Lower lobe of right lung (tissue), 2 donors: ENCODE data around the gene GALR2. TPM values are rescaled to one million over a fixed set of nuclear protein-coding genes. Genes with fewer than 3 reads are reported as not detected.
A peak's percentile ranks its signal among the peaks of the same experiment; 100 is the strongest.

Source experiments
- ATAC-seq, 2 donors: fragments of 200-7000 bp; cut with Tn5 transposase; one replicate each; pipeline ENCODE4 v1.9.1; 2020 to 2022; ENCODE audit warnings: mild to moderate bottlenecking in 2 of 2, moderate library complexity in 2 of 2
- DNase-seq: peaks from one replicate; pipeline ENCODE4 v3.0.0-alpha.2; 2020
- H3K27ac ChIP-seq: fragments of 200-600 bp; one replicate; pipeline ENCODE4 v1.8.0; 2022
- H3K27me3 ChIP-seq: fragments of 200-600 bp; one replicate; pipeline ENCODE4 v1.8.0; 2022; ENCODE audit warnings: low read depth
- H3K36me3 ChIP-seq: fragments of 200-600 bp; one replicate; pipeline ENCODE4 v1.8.0; 2022; ENCODE audit warnings: mild to moderate bottlenecking
- H3K4me1 ChIP-seq: fragments of 200-600 bp; one replicate; pipeline ENCODE4 v1.8.0; 2022
- H3K4me3 ChIP-seq: fragments of 200-600 bp; one replicate; pipeline ENCODE4 v1.8.0; 2022; ENCODE audit warnings: mild to moderate bottlenecking
- H3K9me3 ChIP-seq: fragments of 200-600 bp; one replicate; pipeline ENCODE4 v1.8.0; 2022
- CTCF ChIP-seq: fragments of 200-600 bp; IDR thresholded peaks from one replicate; pipeline ENCODE4 v1.8.0; 2022; ENCODE audit warnings: antibody characterized with exemption, mild to moderate bottlenecking
- intact Hi-C: fragments of 100-400 bp; cut with DNase I; formaldehyde crosslinking; loops from one replicate; pipeline ENCODE4 v1.11.0; 2022
- total RNA-seq: library from RNA; stranded (reverse); fragmentation: NEBNext Ultra II Directional; extraction: Animal tissue kit (Norgen Biotek cat#: 25700); gene quantifications from one replicate; pipeline ENCODE4 v1.2.1, GENCODE V29; 2021
- donor health status: DM: no; HTN: yes; CAD: no; lungs with severe emphysema.

Gene GALR2
- total RNA-seq, 1 donor from 2014 or later, result not detected

GRCh38 chr17:76107509-76107908, 32.9 kb downstream of the GALR2 start:
- intact Hi-C loops, result no loop called here
- peak; percentile 12 for DNase-seq
- no peak overlapping the region for H3K27ac ChIP-seq
- no peaks in the 10 kb centered on the region for H3K9me3 ChIP-seq
- no peak overlapping the region for H3K4me3 ChIP-seq
- H3K4me1 ChIP-seq, result peaks cover 10% of the 10 kb centered on the region
- no peaks in the 10 kb centered on the region for H3K36me3 ChIP-seq
- TF ChIP-seq CTCF, result no peak
- no peak for ATAC-seq
- H3K27me3 ChIP-seq, result no peaks in the 10 kb centered on the region

GRCh38 chr17:76111956-76112355, 37.4 kb downstream of the GALR2 start:
- ATAC-seq (no peak), DNase-seq (no peak)
- Histone ChIP-seq H3K27me3 (no peaks in the 10 kb centered on the region), H3K9me3 (no peaks in the 10 kb centered on the region), H3K27ac (no peak overlapping the region), H3K36me3 (no peaks in the 10 kb centered on the region), H3K4me1 (no peaks in the 10 kb centered on the region), H3K4me3 (no peak overlapping the region)
- TF ChIP-seq CTCF, result no peak
- intact Hi-C loops, result no loop called here

GRCh38 chr17:76115138-76115754, 40.7 kb downstream of the GALR2 start:
- ATAC-seq, result no peak

GRCh38 chr17:76119409-76120371, 45.1 kb downstream of the GALR2 start:
- intact Hi-C loops, result loop anchor here (5.0 kb wide), 1 partner anchor 63 kb away; no protein-coding TSS in a partner anchor
- Histone ChIP-seq H3K4me1 (peaks cover 8% of the 10 kb centered on the region), H3K4me3 (no peak overlapping the region), H3K9me3 (no peaks in the 10 kb centered on the region), H3K36me3 (no peaks in the 10 kb centered on the region), H3K27ac (no peak overlapping the region), H3K27me3 (no peaks in the 10 kb centered on the region)
- ATAC-seq (no peak), DNase-seq (peak; percentile 32)
- TF ChIP-seq CTCF, result no peak

More at GRCh38 chr17:76115138-76115754, 40.7 kb downstream of the GALR2 start:
- intact Hi-C loops, result no loop called here
- Histone ChIP-seq H3K27ac (no peak overlapping the region), H3K4me1 (no peaks in the 10 kb centered on the region), H3K27me3 (no peaks in the 10 kb centered on the region), H3K9me3 (no peaks in the 10 kb centered on the region), H3K36me3 (no peaks in the 10 kb centered on the region), H3K4me3 (no peak overlapping the region)
- DNase-seq, result no peak
- TF ChIP-seq CTCF, result no peak

- ATAC-seq (no peak), DNase-seq (no peak)
- H3K4me1 ChIP-seq, result peaks cover 8% of the 10 kb centered on the region
- no peaks in the 10 kb centered on the region for H3K9me3 ChIP-seq
- no peaks in the 10 kb centered on the region for H3K27me3 ChIP-seq
- H3K27ac ChIP-seq, result no peak overlapping the region
- TF ChIP-seq CTCF, result no peak
- intact Hi-C loops, result loop anchor here (5.0 kb wide), 1 partner anchor 62 kb away; no protein-coding TSS in a partner anchor
- no peaks in the 10 kb centered on the region for H3K36me3 ChIP-seq
- no peak overlapping the region for H3K4me3 ChIP-seq
Observed at GRCh38 chr17:76120658-76121008, 46.1 kb downstream of the GALR2 start.
